SK-MEL-5 (cell line): Measurements from ENCODE around the gene GPR171. TPM values are rescaled to one million over a fixed set of nuclear protein-coding genes. Genes with fewer than 3 reads are reported as not detected.
"Not testable (repeated sequence)": the region's sequence is repeated elsewhere in the genome, so short reads cannot be mapped to it uniquely, and the experiment has no call there.

ENCODE experiments used
- DNase-seq: peaks from one replicate; pipeline ENCODE4 v3.0.0-alpha.2; 2016; ENCODE audit warnings: low read depth, low spot score
- in situ Hi-C: cut with HindIII; loops from 2 replicates; pipeline ENCODE4 v1.10.0; 2016; ENCODE audit warnings: low sequenced_read_pairs, high pct_unique_total_duplicates, low pct_unique_long_range_greater_than_20kb
- total RNA-seq: library from RNA; depleted of rRNA; stranded (reverse); fragments of >200 nt; shearing (Covaris generic); gene quantifications from 2 replicates; pipeline ENCODE4 v1.2.3, GENCODE V29; 2014

GPR171 gene
- total RNA-seq, 1 experiment from 2014 or later, result not detected

DNA sequence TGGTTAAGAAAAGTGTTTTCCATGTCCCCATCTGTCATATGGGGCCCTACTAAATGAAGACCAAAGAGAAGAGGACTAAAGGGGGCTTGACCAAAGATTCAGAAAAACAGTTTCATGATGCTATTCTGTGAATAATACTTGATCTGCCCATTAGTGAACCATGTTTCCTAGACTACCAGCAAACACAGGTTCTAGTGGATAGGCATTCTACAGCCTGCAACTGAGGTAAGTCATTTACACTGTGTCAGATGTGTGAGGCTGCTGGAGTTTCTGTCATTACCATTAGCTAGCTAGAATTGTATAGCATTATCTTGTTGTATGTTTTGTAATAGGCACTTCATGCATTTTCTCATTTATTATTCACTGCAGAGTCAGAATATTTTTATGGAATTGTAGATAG lies 6.6 kb downstream of the GPR171 start:
- in situ Hi-C loops, result no loop called here
- DNase-seq, result no peak

DNA sequence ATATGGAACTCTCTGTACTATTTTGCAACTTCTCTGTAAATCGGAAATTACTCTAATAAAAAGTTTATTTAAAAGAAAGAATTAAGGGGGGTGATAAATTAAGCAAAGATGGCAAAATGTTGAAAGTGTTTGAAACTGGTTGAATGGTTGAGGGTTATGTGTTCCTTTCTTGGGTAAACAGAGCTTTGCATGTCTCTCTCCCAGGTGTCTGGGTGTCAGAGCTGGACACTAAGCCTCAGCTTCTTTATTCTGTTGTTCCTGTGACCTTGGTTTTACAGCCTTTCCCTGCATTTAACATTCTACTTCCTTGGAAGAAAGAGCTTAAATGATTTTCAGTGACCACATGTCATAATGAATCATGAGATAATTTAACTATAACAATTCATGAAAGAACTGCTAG lies 7.2 kb downstream of the GPR171 start:
- DNase-seq, result no peak
- in situ Hi-C loops, result no loop called here

- no peak for DNase-seq
- in situ Hi-C loops, result no loop called here
Measured at GRCh38 chr3:151192545-151192944, 10.5 kb downstream of the GPR171 start.

- in situ Hi-C loops, result no loop called here
- DNase-seq, result no peak
Measured at GRCh38 chr3:151191095-151191494, 11.9 kb downstream of the GPR171 start.

DNA sequence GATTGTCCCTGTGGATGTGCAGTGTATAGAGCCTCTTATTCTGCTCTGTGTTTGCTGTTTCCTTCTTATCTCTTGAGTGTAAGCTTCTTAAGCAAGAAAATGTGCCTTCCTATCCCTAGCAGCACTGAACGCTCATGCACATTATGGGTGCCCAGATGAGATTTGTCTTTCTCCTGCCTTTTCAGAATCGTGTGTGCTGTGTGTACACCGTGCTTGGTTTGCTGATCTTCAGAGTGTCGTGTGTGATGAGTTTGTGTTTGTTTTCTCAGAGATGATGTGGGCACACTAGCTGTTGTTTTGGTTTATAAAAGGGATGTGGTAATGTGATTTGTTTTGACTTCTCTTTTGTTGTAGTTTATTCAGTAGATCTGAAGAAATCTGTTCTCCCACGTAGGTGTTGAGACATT lies 19.7 kb downstream of the GPR171 start:
- DNase-seq, result no peak
- in situ Hi-C loops, result no loop called here

GRCh38 chr3:151182349-151183079 lies 20.5 kb downstream of the GPR171 start:
- no peak for DNase-seq
- in situ Hi-C loops, result no loop called here

DNA sequence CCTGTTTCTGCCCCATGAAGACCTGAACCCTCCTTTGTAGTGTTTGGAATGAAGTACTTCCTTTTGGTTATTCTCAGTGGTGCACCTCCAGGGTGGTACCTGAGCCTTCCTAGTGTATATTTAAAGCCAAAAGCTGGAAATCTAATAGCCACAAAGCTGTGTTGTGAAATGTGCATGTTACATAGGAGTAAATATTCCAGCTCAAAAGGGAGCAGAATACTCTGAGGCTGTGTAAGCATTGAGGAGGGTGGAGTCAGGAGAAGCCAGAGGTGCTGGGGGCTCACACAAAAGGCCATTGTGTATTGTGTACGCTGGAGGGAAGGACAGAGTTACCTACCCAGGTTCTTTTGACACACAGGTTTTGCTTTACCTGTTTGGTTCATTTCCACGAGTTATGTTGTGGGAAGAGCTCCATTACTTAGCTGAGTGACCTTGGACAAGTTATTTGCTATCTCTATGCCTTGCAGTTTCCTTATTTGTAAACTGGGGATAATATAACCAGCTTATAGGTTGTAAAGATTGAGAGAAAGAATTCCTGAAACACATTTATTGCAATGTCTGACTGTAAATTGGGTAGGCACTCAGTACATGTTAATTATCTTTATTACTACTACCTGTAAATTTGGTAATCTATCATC lies 24.7 kb downstream of the GPR171 start:
- DNase-seq, result no peak
- in situ Hi-C loops, result no loop called here

- in situ Hi-C loops, result no loop called here
- DNase-seq, result no peak
Measured at GRCh38 chr3:151175952-151176351, 27.1 kb downstream of the GPR171 start.

GRCh38 chr3:151174351-151174750 lies 28.7 kb downstream of the GPR171 start:
- in situ Hi-C loops, result no loop called here
- no peak for DNase-seq

GRCh38 chr3:151171145-151171757 lies 31.8 kb downstream of the GPR171 start:
- in situ Hi-C loops, result no loop called here
- DNase-seq, result no peak

DNA sequence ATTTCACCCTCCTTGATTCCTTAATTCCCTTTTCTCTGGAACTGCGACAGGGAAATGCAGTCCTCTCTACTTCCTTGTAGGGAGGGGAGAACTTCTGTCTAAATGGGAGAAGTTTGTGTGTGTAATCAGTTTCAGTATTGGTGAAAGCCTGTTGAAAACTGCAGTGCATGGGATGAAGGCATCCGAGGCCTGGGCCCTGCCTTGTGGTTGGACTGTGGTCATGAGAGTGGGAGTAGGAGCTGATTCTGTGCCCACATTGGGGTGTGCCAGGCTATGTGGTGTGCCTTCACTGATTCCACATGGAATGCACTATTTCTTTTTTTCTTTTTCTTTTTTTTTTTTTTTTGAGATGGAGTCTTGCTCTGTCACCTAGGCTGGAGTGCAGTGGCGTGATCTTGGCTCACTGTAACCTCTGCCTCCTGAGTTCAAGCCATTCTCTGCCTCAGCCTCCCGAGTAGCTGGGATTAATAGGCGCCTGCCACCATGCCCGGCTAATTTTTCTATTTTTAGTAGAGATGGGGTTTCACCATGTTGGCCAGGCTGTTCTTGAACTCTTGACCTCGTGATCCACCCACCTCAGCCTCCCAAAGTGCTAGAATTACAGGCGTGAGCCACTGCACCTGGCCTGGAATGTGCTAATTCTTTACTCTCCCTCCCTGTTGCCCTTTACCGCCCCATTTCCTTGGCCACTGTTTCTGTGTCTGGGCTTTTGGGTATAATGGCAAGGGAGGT lies 32.9 kb downstream of the GPR171 start:
- DNase-seq, in situ Hi-C loops: not testable (repeated sequence)

GRCh38 chr3:151169262-151169947 lies 33.6 kb downstream of the GPR171 start:
- in situ Hi-C loops, result no loop called here
- no peak for DNase-seq

DNA sequence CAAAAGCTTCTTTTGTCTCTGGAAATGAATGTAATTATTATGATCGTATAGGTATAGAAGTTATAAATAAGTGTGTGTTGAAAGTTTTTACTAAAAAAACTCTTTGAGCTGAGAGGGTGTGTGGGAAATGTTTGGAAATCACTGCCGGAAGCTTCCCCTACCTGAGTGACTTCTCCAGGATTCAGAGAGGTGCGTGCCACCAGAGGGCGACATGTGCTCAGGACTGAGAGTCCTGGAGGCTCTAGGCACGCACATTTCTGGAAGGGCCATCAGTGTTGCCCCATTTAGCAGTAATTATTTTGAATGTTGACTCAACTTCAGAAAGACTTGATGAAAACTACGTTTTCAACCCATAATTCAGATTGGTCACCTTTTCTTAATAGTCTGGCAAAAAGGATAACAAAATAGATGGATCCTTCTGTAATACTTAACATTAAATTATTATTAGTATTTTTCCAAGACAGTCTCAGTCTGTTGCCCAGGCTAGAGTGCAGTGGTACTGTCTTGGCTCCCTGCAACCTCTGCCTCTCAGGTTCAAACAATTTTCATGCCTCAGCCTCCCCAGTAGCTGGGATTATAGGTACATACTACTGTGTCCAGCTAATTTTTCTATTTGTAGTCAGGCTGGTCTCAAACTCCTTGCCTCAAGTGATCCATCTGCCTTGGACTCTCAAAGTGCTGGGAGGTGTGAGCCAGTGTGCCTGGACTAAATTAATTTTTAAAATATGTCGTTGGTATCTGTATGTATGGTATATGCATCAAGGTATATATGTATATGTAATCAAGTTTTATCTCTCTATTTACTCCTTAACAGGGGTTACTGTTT lies 34.5 kb downstream of the GPR171 start:
- DNase-seq, result peak; percentile 82
- in situ Hi-C loops, result no loop called here

- in situ Hi-C loops, result no loop called here
Measured at GRCh38 chr3:151166161-151166560, 36.9 kb downstream of the GPR171 start.

DNA sequence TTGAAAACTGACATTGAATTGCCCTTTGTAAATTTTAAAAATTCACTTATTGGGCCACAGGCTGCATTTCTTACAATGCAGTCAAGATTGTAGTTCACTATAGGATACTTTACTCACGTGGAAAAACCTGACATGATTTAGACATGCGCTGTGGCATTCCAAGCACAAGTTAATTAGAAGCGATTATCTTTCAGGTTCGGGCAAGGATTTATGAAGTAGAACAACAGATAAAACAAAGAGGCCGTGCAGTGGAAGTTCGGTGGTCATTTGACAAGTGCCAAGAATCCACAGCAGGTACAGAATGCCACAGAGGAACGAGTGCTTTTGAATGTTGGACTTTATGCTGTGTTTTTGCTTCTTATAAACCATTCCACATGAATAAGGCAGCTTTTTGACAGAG lies 37.8 kb downstream of the GPR171 start:
- no peak for DNase-seq
- in situ Hi-C loops, result no loop called here

More at GRCh38 chr3:151166161-151166560, 36.9 kb downstream of the GPR171 start:
- peak; percentile 37 for DNase-seq

DNA sequence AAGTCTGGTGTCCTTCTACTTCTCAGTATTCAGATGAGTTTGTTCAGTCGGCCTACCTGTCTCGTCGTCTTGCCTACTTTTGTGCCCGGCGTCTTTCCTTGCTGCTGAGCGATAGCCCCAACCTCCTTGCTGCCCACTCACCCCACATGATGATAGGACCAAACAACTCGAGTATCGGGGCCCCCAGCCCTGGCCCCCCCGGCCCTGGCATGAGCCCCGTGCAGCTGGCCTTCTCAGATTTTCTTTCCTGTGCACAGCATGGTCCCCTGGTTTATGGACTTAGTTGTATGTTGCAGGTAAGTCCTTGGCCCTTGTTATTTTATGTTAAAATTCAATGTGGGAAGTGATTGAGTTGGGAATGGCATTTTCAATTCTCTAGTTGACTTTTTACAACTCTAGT lies 43.2 kb downstream of the GPR171 start:
- DNase-seq, result no peak
- in situ Hi-C loops, result no loop called here

- DNase-seq, result peak; percentile 81
- in situ Hi-C loops, result no loop called here
Measured at GRCh38 chr3:151156618-151157216, 46.3 kb downstream of the GPR171 start.
